K562 (cell line): ENCODE results near the gene METTL18. TPM values are rescaled to one million over a fixed set of nuclear protein-coding genes. Genes with fewer than 3 reads are reported as not detected.

Source experiments
- CCAR2 ChIP-seq: fragments of 200-400 bp; formaldehyde crosslinking; IDR thresholded peaks from 2 replicates; pipeline ENCODE4 v1.6.1; 2017; ENCODE audit warnings: mild to moderate bottlenecking, low read depth, low read length
- DNMT1 ChIP-seq: fragments of 450-650 bp; IDR thresholded peaks from 2 replicates; pipeline ENCODE4 v1.6.1; 2016; ENCODE audit warnings: antibody characterized with exemption, mild to moderate bottlenecking
- ETV5 ChIP-seq: sonication (generic); formaldehyde crosslinking; IDR thresholded peaks from 2 replicates; pipeline ENCODE4 v1.4.0; 2020; ENCODE audit warnings: low read depth, mild to moderate bottlenecking, missing genetic modification reagents
- GTF2B ChIP-seq: IDR thresholded peaks from 2 replicates; pipeline ENCODE4 v1.6.1; 2011; ENCODE audit not compliant: insufficient read length; ENCODE audit errors: extremely low read depth
- KDM4B ChIP-seq, 2 experiments: fragments of 450-650 bp in 1 of 2; sonication (generic) in 1 of 2; IDR thresholded peaks; 2 replicates each; pipeline ENCODE4 v1.6.1; 2016 to 2017; ENCODE audit warnings: borderline replicate concordance in 2 of 2, antibody characterized with exemption in 1 of 2, low read depth in 1 of 2, mild to moderate bottlenecking in 1 of 2
- L3MBTL2 ChIP-seq: fragments of 450-650 bp; IDR thresholded peaks from 2 replicates; pipeline ENCODE4 v1.6.1; 2016; ENCODE audit warnings: mild to moderate bottlenecking, moderate library complexity
- NBN ChIP-seq: fragments of 450-650 bp; IDR thresholded peaks from 2 replicates; pipeline ENCODE4 v1.6.1; 2016; ENCODE audit warnings: low read depth, mild to moderate bottlenecking
- NCOA4 ChIP-seq: fragments of 450-650 bp; IDR thresholded peaks from 2 replicates; pipeline ENCODE4 v1.6.1; 2018; ENCODE audit warnings: mild to moderate bottlenecking; ENCODE audit not compliant: partially characterized antibody
- NELFE ChIP-seq: IDR thresholded peaks from 2 replicates; pipeline ENCODE4 v1.6.1; 2011; ENCODE audit warnings: mild to moderate bottlenecking; ENCODE audit not compliant: insufficient read depth, insufficient read length
- RNF219 ChIP-seq: fragments of 250-450 bp; sonication (Bioruptor Pico); IDR thresholded peaks from 2 replicates; pipeline ENCODE4 v1.5.0; 2022; ENCODE audit warnings: mild to moderate bottlenecking
- THAP12 ChIP-seq: fragments of 250-450 bp; sonication (Bioruptor Pico); IDR thresholded peaks from 2 replicates; pipeline ENCODE4 v1.9.0; 2021; ENCODE audit warnings: mild to moderate bottlenecking, inconsistent platforms
- TOE1 ChIP-seq, 2 experiments: fragments of 450-650 bp in 1 of 2; sonication (generic) in 1 of 2; formaldehyde crosslinking in 1 of 2; IDR thresholded peaks; 2 replicates each; pipeline versions ENCODE4 v1.7.1 to v1.8.0; 2016 to 2022; ENCODE audit warnings: borderline replicate concordance in 2 of 2, mild to moderate bottlenecking in 2 of 2, antibody characterized with exemption in 1 of 2, inconsistent platforms in 1 of 2, low read depth in 1 of 2, missing genetic modification reagents in 1 of 2, moderate library complexity in 1 of 2
- ZBTB33 ChIP-seq: sonication (generic); formaldehyde crosslinking; IDR thresholded peaks from 2 replicates; pipeline ENCODE4 v1.8.1; 2023; ENCODE audit warnings: mild to moderate bottlenecking, missing genetic modification reagents
- ZHX1 ChIP-seq: fragments of 150-350 bp; conservative IDR thresholded peaks from 2 replicates; pipeline ENCODE4 v1.6.1; 2014; ENCODE audit warnings: low read length
- ZNF121 ChIP-seq: sonication (generic); formaldehyde crosslinking; conservative IDR thresholded peaks from 2 replicates; pipeline ENCODE4 v1.8.0; 2022; ENCODE audit warnings: missing genetic modification reagents
- ZNF24 ChIP-seq: fragments of 450-650 bp; IDR thresholded peaks from 2 replicates; pipeline ENCODE4 v1.6.1; 2016
- polyA plus RNA-seq, 8 experiments: library from polyadenylated mRNA; depleted of rRNA in 4 of 8; stranded (reverse) in 5 of 8; unstranded in 3 of 8; fragments of >200 nt; fragmentation: Nextera tagmentation in 2 of 8; fragmentation: Illumina TruSeq in 1 of 8; extraction: Ambion mirVana in 2 of 8; extraction: Trizol in 1 of 8; gene quantifications; 2 replicates each; pipeline versions ENCODE4 v1.2.1 to v1.2.3, GENCODE V29; 2011 to 2014; ENCODE audit warnings: inconsistent platforms in 1 of 8, missing spikeins in 1 of 8
- total RNA-seq, 7 experiments: library from RNA; depleted of rRNA in 6 of 7; stranded (reverse); fragments of >200 nt in 6 of 7; fragmentation: Illumina TruSeq in 2 of 7; extraction: Trizol in 2 of 7; gene quantifications; 2 replicates each; pipeline versions ENCODE4 v1.2.1 to v1.2.3, GENCODE V29; 2011 to 2021; ENCODE audit warnings: low replicate concordance in 1 of 7

Gene METTL18
- total and polyA plus RNA-seq, 9 of the 15 experiments (the other 6 are each of a cell fraction or from before 2014, with no cell fraction given): 9.5 to 40.2 (median 14.7) TPM

GRCh38 chr1:169794530-169795416 is at the start of gene METTL18 (continued):
- TF ChIP-seq NBN: peak; percentile 25; the same call in 1 of the 2 replicates
- TF ChIP-seq DNMT1: no peak
- TF ChIP-seq ETV5 (CRISPR knock-in tag): peak; percentile 100
- TF ChIP-seq CCAR2: no peak
- TF ChIP-seq NCOA4: no peak
- no peak for TF ChIP-seq NELFE
- TF ChIP-seq ZNF24: no peak; the same call in 1 of the 2 replicates
- TF ChIP-seq ZBTB33 (CRISPR knock-in tag): peak; percentile 18; the same call in 1 of the 2 replicates
- TF ChIP-seq ZHX1: peak; percentile 89
- no peak for TF ChIP-seq ZNF121 (CRISPR knock-in tag)
- peak; percentile 55 for TF ChIP-seq GTF2B
- TF ChIP-seq KDM4B (IDR thresholded peaks at IDR 0.05; ENCODE audit: borderline replicate concordance in 2 of 2, low read depth in 1 of 2): peak in 1 of 2 experiments; percentile 81; a peak in 1 of 4 replicates
- peak; percentile 100 for TF ChIP-seq THAP12 (CRISPR knock-in tag)
- peak; percentile 63 for TF ChIP-seq L3MBTL2
- no peak for TF ChIP-seq RNF219
- no peak for TF ChIP-seq TOE1 (IDR thresholded peaks at IDR 0.05; ENCODE audit: borderline replicate concordance)
- TF ChIP-seq TOE1 (CRISPR knock-in tag; IDR thresholded peaks at IDR 0.05; ENCODE audit: borderline replicate concordance, low read depth): no peak
